Mammary epithelial cell (primary cell): ENCODE data around the gene IFNA17.

Experiments used
- EZH2 ChIP-seq: IDR thresholded peaks from 2 replicates; pipeline ENCODE4 v1.6.1; 2012; ENCODE audit warnings: low read length, inconsistent platforms, borderline replicate concordance
- TF ChIP-seq, protein P1 (sequence below), 2 donors: IDR thresholded peaks in 1 of 2; conservative IDR thresholded peaks in 1 of 2; 2 replicates each; pipeline ENCODE4 v1.5.1; 2011 to 2012; ENCODE audit warnings: inconsistent platforms in 2 of 2, low read length in 2 of 2, mild to moderate bottlenecking in 2 of 2, control low read depth in 1 of 2, low read depth in 1 of 2; ENCODE audit not compliant: insufficient read depth in 1 of 2; ENCODE audit errors: extremely low read depth in 1 of 2

DNA sequence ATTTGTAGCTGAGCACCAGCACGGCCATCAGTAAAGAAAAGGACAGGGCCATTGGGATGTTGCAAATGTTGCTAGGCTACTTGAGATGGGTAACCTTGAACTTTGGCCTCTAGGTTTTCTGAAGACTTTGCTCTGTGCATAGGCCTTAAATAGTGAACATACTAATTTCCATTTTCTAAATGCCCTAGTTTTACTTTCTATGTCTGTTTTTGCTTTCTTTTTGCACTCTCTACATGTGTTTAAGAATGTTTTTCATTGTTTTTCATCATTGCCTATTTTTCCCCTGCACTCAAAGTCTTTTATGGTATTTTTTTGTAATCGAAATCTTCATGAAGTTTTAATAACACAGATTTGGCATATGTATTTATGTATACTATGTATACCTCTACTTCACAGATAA is at the start of gene IFNA17:
- TF ChIP-seq, protein P1, sequence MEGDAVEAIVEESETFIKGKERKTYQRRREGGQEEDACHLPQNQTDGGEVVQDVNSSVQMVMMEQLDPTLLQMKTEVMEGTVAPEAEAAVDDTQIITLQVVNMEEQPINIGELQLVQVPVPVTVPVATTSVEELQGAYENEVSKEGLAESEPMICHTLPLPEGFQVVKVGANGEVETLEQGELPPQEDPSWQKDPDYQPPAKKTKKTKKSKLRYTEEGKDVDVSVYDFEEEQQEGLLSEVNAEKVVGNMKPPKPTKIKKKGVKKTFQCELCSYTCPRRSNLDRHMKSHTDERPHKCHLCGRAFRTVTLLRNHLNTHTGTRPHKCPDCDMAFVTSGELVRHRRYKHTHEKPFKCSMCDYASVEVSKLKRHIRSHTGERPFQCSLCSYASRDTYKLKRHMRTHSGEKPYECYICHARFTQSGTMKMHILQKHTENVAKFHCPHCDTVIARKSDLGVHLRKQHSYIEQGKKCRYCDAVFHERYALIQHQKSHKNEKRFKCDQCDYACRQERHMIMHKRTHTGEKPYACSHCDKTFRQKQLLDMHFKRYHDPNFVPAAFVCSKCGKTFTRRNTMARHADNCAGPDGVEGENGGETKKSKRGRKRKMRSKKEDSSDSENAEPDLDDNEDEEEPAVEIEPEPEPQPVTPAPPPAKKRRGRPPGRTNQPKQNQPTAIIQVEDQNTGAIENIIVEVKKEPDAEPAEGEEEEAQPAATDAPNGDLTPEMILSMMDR (conservative IDR thresholded peaks at IDR 0.05 in 1 of 2, IDR thresholded peaks at IDR 0.05 in 1 of 2; ENCODE audit: extremely low read depth in 1 of 2, insufficient read depth in 1 of 2, low read depth in 1 of 2, low read length in 2 of 2): no peak
- TF ChIP-seq EZH2: no peak
